ENCODE measurements around the gene GDI1. TPM values are rescaled to one million over a fixed set of nuclear protein-coding genes. Genes with fewer than 3 reads are reported as not detected.

The GDI1 gene
- total RNA-seq, 2 donors from 2014 or later = 143 to 179 TPM

DNA sequence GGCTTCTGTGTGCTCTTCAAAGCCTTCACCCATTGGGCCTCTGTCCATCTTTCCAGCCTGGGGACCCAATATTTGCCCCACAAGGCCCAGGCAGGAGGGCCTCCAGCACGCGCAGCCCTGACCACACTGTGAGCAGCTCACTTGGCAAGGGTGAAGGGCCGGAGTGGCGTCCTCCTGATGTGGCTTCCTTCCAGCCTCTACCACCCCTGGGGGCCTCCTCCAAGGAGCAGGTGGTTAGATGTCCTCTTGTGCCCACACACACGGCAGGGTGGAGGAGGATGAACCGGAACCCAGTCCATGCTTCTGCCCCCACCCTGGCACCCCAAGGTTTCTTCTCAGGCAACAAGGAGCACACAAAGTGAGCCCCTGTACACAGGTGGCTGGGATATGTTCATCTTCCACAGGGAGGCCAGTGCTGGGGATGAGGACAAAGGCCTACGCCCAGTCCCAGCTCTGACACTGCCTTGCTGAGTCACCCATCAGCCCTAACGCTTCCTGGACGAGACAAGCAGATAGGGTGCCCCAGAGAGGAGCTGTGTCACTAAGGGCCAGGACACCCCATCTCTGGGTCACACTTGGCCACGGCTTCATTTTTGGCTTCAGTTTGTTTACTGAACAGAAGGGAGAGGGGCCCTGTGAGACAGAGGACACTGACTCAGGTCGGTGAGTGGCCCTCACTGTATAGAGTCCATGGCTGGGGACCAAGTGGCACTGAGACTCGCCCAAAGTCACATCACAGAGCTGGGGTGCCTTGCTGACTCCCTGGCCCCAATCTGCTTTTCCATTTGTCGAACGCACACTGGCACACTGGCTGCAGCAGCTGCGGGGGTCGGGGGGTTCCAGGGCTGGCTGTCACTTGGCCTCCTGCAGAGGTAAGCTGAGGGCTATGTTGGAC lies 47.5 kb downstream of the GDI1 start:
- H3K9ac ChIP-seq (ENCODE audit: extremely low read depth, low read length, poor library complexity, severe bottlenecking) = no peak overlapping the region
- WGBS, 2 experiments (ENCODE audit: insufficient coverage in 1 of 2, insufficient read length in 1 of 2) = 92 to 95% methylated on average over 4 to 16 of the region's 16 CpGs
- no peak overlapping the region for H3K27ac Mint-ChIP-seq
- H3K9me3 Mint-ChIP-seq = peaks cover 75% of the 10 kb centered on the region
- TF ChIP-seq, protein P1, sequence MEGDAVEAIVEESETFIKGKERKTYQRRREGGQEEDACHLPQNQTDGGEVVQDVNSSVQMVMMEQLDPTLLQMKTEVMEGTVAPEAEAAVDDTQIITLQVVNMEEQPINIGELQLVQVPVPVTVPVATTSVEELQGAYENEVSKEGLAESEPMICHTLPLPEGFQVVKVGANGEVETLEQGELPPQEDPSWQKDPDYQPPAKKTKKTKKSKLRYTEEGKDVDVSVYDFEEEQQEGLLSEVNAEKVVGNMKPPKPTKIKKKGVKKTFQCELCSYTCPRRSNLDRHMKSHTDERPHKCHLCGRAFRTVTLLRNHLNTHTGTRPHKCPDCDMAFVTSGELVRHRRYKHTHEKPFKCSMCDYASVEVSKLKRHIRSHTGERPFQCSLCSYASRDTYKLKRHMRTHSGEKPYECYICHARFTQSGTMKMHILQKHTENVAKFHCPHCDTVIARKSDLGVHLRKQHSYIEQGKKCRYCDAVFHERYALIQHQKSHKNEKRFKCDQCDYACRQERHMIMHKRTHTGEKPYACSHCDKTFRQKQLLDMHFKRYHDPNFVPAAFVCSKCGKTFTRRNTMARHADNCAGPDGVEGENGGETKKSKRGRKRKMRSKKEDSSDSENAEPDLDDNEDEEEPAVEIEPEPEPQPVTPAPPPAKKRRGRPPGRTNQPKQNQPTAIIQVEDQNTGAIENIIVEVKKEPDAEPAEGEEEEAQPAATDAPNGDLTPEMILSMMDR (conservative IDR thresholded peaks at IDR 0.05) = no peak
- H3K4me3 Mint-ChIP-seq = no peak overlapping the region
- H3K36me3 ChIP-seq (ENCODE audit: control insufficient read depth, insufficient read depth, low read length) = peaks cover 4% of the 10 kb centered on the region
- no peak overlapping the region for H3K4me3 ChIP-seq (ENCODE audit: low read length)
- no peak overlapping the region for H3K27ac ChIP-seq (ENCODE audit: low read depth, low read length)
- DNase-seq = no peak
- no peaks in the 10 kb centered on the region for H3K27me3 ChIP-seq (ENCODE audit: control insufficient read depth, insufficient read depth, low read length, poor library complexity, severe bottlenecking)
- H3K4me1 Mint-ChIP-seq = no peaks in the 10 kb centered on the region
- no peaks in the 10 kb centered on the region for H3K4me1 ChIP-seq (ENCODE audit: control insufficient read depth, insufficient read depth, low read length)
- H3K36me3 Mint-ChIP-seq (ENCODE audit: low read depth) = peaks cover 6% of the 10 kb centered on the region
- no peaks in the 10 kb centered on the region for H3K27me3 Mint-ChIP-seq (ENCODE audit: insufficient read depth)
- H3K9me3 ChIP-seq (ENCODE audit: control insufficient read depth, low read length) = no peaks in the 10 kb centered on the region

DNA sequence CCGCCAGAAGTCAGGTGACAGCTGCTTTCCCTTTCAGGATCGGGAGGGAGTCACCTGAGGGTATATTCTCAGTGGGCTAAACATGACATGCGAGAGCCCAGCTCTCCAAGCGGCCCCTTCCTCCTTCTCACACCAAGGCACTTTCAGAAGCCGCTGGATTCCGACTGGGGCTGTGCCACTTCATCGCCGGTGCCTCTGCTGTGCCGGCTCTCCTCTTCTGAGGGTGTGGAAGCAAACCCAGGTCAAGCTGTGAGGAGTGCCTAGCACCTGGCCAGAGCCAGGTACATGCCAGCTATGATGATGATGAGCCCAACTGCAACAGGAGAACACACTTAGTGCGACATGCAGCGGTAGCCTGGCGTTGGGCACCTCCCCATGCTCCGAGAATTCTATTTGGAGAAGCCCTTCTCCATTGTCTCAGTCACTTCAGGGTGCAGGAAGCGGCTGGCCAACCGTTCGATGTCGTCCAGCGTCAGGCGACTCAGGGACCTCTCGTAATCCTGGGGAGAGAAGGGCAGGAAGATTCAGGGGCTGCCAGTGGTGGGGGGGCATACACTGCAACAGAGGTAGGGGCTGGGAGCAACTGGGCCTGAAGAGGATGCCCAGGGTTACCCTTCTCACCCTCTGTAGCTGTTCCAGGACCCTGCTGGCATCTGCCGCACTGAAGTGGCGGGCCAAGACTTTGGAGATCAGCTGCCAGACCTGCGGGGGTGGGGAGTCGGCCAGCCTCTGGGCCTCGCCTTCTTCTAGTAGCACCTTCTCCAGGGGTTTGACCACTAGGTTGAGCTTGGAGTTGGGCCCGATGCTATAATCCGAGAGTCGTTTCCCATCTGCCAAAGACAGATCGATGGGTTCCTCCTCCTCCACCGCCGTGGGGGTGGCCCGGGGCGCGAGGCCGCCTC lies 48.4 kb downstream of the GDI1 start:
- H3K36me3 ChIP-seq (ENCODE audit: control insufficient read depth, insufficient read depth, low read length) = peaks cover 4% of the 10 kb centered on the region
- Mint-ChIP-seq H3K4me3 (peak overlapping the region; percentile 61), H3K4me1 (no peaks in the 10 kb centered on the region), H3K9me3 (peaks cover 74% of the 10 kb centered on the region), H3K27me3 (ENCODE audit: insufficient read depth) (no peaks in the 10 kb centered on the region), H3K36me3 (ENCODE audit: low read depth) (peaks cover 6% of the 10 kb centered on the region), H3K27ac (no peak overlapping the region)
- H3K9ac ChIP-seq (ENCODE audit: extremely low read depth, low read length, poor library complexity, severe bottlenecking) = no peak overlapping the region
- DNase-seq = peak; percentile 54
- H3K4me1 ChIP-seq (ENCODE audit: control insufficient read depth, insufficient read depth, low read length) = no peaks in the 10 kb centered on the region
- H3K4me3 ChIP-seq (ENCODE audit: low read length) = peak overlapping the region; percentile 72
- H3K9me3 ChIP-seq (ENCODE audit: control insufficient read depth, low read length) = no peaks in the 10 kb centered on the region
- TF ChIP-seq, protein P1 (conservative IDR thresholded peaks at IDR 0.05) = no peak
- H3K27me3 ChIP-seq (ENCODE audit: control insufficient read depth, insufficient read depth, low read length, poor library complexity, severe bottlenecking) = no peaks in the 10 kb centered on the region
- H3K27ac ChIP-seq (ENCODE audit: low read depth, low read length) = no peak overlapping the region
- WGBS, 2 experiments (ENCODE audit: insufficient coverage in 1 of 2, insufficient read length in 1 of 2) = 62% methylated on average over 34 of the region's 35 CpGs; no CpG with 5 or more reads in 1 of the 2 experiments

DNA sequence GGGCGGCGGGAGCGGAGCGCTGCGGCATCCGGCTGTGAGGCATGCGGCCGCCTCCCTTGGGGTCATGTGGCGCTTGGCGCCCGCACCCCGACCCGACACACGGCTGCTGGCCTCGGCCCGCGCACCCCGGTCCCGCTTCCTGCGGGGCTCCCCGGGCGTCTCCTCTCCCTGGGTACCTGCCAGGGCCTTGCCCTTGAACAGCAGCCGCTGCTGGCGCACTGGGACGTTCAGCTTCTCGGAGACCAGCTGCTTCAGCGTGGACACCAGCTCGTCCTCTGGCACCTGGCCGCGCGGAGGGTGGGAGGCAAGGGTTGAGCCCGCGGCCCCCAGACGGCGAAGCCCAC lies 49.1 kb downstream of the GDI1 start:
- H3K4me3 Mint-ChIP-seq = peak overlapping the region; percentile 61
- peak; percentile 54 for DNase-seq
- Histone ChIP-seq H3K27ac (ENCODE audit: low read depth, low read length) (no peak overlapping the region), H3K4me1 (ENCODE audit: control insufficient read depth, insufficient read depth, low read length) (no peaks in the 10 kb centered on the region), H3K36me3 (ENCODE audit: control insufficient read depth, insufficient read depth, low read length) (peaks cover 4% of the 10 kb centered on the region), H3K4me3 (ENCODE audit: low read length) (peak overlapping the region; percentile 72), H3K9me3 (ENCODE audit: control insufficient read depth, low read length) (no peaks in the 10 kb centered on the region), H3K27me3 (ENCODE audit: control insufficient read depth, insufficient read depth, low read length, poor library complexity, severe bottlenecking) (no peaks in the 10 kb centered on the region), H3K9ac (ENCODE audit: extremely low read depth, low read length, poor library complexity, severe bottlenecking) (no peak overlapping the region)
- TF ChIP-seq, protein P1 (conservative IDR thresholded peaks at IDR 0.05) = no peak
- no peak overlapping the region for H3K27ac Mint-ChIP-seq
- peaks cover 6% of the 10 kb centered on the region for H3K36me3 Mint-ChIP-seq (ENCODE audit: low read depth)
- no peaks in the 10 kb centered on the region for H3K27me3 Mint-ChIP-seq (ENCODE audit: insufficient read depth)
- WGBS, 2 experiments (ENCODE audit: insufficient coverage in 1 of 2, insufficient read length in 1 of 2) = 4% methylated on average over 35 of the region's 35 CpGs; no CpG with 5 or more reads in 1 of the 2 experiments
- H3K9me3 Mint-ChIP-seq = peaks cover 75% of the 10 kb centered on the region
- no peaks in the 10 kb centered on the region for H3K4me1 Mint-ChIP-seq
